Fibroblast of the conjunctiva (primary cell): ENCODE results near the gene OR52A1.
"Not testable (repeated sequence)": the region's sequence is repeated elsewhere in the genome, so short reads cannot be mapped to it uniquely, and the experiment has no call there.

Experiments used
- DNase-seq: peaks from one replicate; pipeline ENCODE4 v3.0.0-alpha.2; 2010; ENCODE audit warnings: low read depth

OR52A1 gene

DNA sequence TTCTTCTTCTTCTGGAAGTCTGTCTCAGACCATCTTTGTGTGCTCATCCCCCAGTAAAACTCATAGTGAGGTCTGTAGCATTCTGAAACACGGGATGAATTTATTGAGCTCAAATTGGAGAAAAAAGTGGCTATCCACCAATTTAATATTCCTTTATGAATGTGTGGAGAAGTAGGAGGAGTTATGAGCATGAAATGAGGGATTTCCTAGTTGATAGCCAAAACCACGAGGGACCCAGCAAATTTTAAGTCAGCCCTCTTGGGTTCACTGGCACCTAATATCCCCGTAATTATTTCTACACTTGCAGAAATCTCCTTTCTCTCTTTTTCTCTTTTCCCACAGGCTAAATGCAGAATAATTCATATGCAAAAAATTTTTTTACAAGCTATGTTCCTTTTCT is at the start of gene OR52A1:
OR52A1 (minus strand) TSS at position 101 of the 400 bp plus-strand sequence. CDS start 2,388 bp downstream, outside the sequence.
- DNase-seq, result no peak

DNA sequence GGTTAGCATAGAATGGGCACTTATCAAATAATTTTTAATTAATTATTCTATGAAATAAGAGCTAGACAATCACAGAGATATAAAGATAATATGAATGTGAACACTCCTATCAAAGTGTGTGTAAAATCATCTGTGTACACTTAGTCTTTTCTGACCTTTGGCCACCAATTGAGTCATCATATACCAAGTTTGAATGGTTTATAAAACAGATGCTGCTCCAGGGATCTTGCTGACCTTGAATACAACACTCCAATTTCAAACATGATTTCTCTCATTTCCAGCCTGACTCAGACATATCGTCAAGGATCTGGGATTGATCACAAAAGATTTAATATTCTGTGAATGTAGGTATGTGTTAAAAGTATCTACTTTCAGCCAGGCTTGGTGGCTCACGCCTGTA is 48.8 kb upstream of the OR52A1 start:
- no peak for DNase-seq

DNA sequence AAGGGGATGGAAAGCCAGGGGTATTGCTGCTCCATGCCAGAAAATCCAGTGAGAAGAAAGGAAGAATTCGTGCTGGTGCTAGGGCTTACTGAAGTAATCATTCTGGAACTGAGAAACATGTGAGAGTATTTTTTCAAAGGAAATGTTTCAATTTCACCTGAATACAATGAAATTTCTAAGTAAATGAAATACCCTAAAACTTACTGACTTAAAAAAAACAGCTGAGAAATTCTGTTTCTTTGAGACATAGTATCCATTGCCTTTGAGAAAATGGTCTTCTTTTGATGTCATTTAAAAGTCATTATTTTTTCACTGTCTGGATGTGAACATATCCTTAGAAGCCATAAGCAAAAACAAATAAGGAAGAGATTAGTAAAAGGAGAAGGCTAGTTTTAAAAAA is 46.0 kb upstream of the OR52A1 start, which contains the start of gene OR51V1:
OR51V1 (minus strand) TSS at position 101 of the 400 bp plus-strand sequence; CDS start at position 101, 0 bp downstream.
- no peak for DNase-seq

DNA sequence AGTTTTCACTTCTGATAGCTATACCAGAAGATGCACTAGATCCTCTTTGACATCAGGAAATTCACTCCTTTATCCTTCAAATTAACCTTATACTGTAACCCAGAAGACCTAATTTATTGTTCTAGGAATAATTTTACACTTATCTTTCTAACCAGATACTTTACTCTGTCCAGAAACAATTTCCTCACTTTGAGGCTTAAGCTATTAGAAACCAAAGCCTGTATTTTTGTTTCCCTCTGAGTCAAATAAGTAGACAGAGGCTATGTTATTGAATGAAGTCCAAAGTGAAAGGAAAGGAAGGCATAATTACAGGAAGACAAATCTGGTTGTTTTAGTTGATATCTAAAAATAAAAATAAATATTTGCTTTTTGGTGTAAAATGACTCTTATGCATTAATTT is 43.7 kb upstream of the OR52A1 start:
- no peak for DNase-seq

DNA sequence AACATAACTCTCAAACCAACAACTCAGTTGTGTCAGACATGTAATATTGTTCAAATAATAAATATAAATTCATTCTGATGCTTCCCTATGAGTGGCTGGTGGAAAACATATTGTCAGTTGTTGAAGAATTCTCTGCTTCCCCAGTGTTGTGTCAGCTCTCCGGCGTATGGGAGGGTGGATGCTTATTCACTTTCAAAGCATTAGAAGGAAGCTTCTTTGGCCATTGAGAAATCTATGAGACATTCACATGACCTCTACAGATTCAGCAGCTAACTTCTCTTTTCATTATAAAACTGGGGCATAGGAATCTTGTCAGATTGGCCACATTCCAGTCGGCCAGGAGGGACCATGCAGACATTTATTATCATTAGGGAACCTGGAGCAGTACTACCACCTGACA is 43.0 kb upstream of the OR52A1 start:
- DNase-seq, result no peak

DNA sequence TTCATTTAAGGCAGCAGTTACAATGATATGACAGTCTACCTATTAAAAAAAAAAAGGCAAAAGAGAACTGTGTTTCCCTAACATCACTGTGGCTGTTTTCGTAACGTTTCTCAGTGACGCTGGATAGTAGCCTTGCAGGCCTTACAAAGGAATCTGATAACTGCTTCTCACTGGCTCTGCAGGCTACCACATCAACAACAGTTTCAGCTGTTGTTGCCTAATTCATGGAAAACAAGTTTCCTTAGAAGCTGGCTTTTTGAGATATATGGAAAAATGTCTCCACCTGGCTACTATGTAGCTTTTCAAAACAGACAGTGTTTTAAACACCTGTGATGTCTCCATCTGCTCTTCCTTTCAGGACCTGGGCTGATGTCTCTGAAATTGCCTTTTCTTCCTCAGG is 42.2 kb upstream of the OR52A1 start:
- DNase-seq, result no peak

DNA sequence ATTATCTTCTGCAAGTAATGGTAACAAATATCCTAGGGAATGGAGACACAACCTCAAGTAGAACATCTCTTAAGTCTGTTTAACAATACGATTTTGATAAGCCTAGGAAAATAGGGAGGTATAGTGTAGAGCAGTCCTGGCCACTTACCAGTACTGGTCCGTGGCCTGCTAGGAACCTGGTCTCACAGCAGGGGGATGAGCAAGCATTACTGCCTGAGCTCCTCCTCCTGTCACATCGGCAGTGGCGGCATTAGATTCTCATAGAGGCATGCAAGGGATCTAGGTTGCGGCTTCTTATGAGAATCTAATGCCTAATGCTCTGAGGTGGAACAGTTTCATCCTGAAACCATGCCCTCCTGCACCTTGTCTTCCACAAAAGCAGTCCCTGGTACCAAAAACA is 41.5 kb upstream of the OR52A1 start:
- no peak for DNase-seq

DNA sequence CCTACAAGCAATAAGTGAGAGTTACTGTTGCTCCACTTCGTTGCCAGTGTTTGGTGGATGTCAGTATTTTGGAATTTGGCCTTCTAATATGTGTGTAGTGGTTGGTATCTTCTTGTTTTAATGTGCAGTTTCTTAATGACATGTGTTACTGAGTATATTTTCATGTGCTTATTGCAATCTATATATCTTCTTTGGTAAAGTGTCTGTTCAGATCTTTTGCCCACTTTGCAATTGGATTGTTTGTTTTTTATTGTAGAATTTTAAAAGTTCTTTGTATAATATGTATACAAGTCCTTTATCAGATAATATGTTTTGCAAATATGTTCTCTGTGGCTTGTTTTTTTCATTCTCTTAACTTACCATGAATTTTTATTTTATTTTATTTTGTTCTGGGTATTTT is 38.2 kb upstream of the OR52A1 start:
- no peak for DNase-seq

DNA sequence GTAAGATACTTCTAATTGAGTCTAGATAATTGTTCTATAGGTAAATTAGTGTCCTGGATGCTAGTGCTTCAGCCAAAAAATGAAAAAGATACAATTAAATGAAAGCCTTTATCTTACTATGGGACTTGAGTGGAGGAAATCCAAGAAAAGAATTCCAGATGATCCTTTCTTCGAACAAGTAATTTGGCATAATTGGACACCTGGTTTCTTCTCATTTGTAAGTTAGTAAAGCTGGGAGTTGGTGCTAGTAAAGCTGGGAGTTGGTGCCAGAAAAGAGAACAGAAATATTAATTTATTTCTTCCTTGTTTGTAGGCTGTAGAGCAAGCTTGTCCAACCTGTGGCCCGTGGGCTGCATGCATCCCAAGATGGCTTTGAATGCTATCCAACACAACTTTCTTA is 33.6 kb upstream of the OR52A1 start:
- DNase-seq, result no peak

DNA sequence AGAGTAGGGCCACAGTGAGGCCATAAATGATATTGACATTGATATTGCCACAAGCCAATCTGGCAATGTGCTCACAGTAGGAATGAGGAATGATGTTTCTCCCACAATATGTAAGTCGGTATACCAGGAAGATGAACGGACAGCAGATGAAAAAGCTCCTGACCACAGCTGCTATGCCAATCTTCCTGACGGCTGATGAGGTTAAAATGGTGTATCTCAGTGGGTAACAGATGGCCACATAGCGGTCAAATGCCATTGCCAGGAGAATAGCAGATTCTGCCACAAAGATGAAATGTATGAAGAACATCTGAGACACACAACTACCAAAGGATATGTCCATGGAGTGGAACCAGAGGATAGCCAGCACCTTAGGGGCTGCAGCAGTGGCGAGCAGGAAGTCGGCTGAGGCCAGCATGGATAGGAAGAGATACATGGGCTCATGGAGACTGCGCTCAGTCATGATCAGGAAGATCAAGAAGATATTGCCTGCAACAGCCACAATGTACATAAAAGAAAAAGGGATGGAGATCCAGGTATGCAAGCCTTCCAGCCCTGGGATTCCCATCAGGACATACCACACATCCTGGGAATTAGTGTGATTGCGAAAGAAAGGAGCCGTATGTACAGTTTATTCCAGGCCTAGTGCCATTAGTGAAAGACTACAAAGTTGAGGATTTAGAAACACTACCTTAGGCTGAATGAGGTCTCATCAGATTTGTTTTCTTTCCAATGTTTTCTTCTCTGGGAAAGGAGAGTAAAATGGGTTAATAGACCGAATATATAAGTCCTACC is 23.7 kb upstream of the OR52A1 start:
- DNase-seq, result no peak

DNA sequence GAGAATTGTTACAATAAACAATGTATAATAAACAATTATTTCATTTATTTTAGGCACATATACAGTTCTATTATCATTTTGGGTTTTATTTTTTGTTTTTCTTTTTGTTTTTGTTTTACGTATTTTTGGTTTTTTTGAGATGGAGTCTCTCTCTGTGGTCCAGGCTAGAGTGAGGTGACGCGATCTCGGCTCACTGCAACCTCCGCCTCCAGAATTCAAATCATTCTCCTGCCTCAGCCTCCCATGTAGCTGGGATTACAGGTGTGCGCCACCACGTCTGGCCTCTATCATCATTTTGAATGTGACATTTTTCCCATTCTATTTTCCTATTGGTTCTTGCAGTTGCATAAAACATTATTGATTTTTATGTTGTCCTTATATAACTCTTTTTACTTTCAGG is 20.4 kb upstream of the OR52A1 start:
- DNase-seq, result no peak

DNA sequence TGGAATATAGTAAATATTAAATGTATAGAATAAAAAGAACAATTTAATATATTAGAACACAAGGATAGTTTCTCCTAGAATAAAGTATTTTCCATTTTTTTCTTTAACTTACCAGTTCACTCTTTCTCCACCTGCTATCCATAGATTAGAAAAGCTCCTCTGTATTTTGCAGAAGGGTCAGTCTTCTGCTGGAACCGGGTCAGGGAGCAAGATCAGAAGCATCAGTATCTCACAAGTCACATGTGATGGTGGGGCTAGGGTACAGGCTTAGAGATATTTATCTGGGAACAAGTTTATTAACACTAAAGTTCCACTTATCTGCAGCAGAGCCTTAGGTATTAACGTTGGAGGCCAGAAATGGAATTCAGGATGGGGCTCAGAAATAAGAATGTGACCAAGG is 17.3 kb upstream of the OR52A1 start:
- DNase-seq, result no peak

DNA sequence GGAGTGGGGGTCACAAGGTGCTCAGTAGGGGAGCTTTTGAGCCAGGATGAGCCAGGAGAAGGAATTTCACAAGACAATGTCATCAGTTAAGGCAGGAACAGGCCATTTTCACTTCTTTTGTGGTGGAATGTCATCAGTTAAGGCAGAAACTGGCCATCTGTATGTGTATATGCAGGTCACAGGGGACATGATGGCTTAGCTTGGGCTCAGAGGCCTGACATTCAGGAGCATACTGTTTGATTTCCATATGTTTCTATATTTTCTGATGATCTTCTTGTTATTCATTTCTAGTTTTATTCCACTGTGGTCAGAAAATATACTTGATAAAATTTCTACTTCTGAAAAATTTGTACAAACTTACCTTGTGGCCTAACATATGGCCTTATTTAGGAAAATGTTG is 11.3 kb upstream of the OR52A1 start:
- DNase-seq, result not testable (repeated sequence)

DNA sequence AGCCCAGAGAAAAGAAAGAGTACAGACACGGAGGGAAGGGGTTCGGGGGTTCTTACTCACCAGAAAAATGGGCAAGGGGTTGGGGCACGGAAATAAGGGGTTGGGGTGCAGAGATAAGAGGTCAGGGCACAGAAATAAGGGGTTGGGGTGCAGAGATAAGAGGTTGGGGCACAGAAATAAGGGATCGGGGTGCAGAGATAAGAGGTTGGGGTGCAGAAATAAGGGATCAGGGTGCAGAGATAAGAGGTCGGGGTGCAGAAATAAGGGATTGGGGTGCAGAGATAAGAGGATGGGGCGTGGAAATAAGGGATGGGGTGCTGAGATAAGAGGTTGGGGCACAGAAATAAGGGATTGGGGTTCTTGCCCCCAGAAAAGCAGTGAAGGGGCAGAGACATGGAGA is 10.2 kb upstream of the OR52A1 start:
- not testable (repeated sequence) for DNase-seq

DNA sequence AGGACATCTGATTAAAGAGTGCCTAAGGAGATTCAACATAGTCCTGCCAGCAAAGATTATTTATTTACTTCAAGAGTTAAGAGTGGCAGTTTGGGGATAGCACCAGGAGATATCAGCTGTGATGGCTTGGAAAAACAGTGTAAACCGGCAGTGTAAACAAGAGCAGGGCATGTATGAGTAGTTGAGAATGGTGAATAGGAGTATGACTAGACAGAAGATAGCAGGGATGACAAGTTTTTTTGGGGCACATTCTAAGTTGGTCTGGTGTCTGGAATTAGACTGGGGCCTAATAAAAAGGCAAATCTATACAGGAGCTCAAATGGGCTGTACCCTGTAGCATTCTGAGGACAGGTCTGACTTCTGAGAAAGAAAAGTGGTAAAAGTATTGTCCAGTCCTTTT is 6.5 kb upstream of the OR52A1 start:
- not testable (repeated sequence) for DNase-seq

DNA sequence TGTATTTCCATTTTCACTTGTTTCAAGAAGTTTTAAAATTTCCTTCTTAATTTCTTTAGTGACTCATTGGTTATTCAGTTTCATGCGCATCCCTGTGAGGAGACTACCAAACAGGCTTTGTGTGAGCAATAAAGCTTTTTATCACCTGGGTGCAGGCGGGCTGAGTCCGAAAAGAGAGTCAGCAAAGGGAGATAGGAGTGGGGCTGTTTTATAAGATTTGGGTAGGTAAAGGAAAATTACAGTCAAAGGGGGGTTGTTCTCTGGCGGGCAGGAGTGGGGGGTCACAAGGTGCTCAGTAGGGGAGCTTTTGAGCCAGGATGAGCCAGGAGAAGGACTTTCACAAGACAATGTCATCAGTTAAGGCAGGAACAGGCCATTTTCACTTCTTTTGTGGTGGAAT is 5.7 kb upstream of the OR52A1 start:
- DNase-seq, result not testable (repeated sequence)

DNA sequence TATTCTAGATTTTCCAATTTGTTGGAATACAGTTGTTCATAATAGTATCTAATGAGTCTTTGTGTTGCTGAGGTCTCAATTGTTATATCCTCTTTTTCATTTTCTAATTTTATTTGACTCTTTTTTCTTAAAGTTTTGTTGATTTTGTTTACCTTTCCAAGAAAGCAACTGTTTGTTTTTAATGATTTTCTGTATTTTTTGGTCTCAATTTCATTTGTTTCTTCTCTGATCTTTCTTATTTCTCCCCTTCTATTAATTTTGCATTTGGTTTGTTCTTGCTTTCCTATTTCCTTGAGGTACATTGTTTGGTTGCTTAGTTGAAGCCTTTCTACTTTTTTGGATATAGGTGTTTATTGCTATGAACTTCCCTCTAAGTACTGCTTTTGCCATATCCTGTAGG is 5.2 kb upstream of the OR52A1 start:
- DNase-seq, result no peak

DNA sequence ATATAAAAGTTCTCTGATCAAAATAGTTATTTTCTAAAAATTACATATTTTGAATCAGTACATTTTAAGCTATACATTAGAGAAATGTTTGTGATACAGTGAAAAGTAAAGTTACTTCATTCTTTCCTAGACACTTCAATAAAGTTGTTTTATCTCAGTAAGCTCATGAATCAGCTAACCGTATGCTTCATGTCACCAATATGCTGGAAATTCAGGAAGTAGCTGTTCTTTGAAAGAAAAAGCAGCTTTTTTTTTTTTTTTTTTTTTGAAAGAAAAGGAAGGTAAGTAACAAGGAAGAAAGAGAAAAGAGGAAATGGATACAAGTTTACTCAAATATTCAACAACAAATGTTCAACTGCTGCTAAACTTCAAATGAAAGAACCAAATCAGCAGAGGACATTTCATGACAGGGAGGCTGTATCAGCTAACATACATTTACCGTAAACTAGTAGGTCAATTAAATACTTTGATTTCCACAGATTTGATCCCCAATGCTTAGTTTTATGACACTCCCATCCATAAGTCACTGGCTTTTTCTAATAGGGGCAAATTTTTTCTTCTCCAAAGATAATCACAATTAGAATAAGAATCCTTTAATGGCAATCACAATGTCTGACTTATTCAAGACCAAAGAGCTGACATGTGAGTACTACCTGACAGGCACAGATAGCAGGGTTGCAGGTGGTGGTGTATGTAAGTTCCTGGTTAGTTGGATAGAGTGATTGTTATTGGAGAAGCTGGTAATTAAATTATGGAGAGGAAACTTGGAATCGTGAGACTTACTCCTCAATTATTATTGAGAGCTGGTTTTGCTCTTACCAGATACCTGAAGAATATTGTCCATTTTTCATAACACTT is 754 bp downstream of the OR52A1 start:
- no peak for DNase-seq

DNA sequence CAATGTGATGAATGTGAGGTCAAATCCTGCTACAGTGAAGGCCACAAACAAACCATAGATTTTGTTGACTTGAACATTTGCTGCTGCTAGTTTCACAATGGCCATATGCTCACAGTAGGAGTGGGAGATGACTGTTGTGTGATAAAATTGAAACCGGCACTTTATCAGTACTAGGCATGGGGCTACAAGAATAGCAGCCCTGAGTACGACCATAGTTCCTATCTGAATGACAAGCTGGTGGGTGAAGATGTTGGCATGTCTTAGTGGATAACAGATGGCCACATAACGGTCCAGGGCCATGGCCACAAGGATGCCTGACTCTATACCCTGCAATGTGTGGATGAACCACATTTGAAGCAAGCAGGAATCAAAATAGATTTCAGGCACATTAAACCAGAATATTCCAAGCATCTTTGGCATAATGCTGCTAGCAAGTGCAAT is 2.8 kb downstream of the OR52A1 start:
- DNase-seq, result no peak

DNA sequence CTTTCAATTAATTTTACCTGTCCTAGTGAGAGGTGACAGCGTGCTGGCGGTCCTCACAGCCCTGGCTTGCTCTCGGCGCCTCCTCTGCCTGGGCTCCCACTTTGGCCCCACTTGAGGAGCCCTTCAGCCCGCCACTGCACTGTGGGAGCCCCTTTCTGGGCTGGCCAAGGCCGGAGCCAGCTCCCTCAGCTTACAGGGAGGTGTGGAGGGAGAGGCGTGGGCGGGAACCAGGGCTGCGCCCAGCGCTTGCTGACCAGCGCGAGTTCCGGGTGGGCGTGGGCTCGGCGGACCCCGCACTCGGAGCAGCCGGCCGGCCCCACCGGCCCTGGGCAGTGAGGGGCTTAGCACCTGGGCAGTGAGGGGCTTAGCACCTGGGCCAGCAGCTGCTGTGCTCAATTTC is 10.4 kb downstream of the OR52A1 start:
- not testable (repeated sequence) for DNase-seq

DNA sequence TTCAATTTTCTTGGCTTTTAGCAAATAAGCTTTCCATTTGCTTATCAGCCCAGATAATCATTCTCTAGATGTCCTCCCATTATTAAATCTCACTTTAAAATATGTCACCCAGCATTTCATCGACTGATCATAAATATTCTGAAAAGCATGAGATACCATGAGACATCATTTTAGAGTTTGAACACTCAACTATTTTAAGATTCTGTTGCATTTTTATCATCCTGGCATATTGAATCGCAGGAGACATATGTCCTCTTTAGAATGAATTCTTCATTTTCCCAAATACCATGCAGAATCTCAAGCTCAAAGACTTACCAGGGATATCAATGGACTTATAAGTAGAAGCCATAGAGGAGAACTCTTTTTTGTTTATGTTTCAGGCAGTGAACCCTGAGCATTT is 16.6 kb downstream of the OR52A1 start, which contains the start of gene OR52A5:
OR52A5 (minus strand) TSS at position 361 of the 400 bp plus-strand sequence. CDS start 5,714 bp downstream, outside the sequence.
- DNase-seq, result no peak

DNA sequence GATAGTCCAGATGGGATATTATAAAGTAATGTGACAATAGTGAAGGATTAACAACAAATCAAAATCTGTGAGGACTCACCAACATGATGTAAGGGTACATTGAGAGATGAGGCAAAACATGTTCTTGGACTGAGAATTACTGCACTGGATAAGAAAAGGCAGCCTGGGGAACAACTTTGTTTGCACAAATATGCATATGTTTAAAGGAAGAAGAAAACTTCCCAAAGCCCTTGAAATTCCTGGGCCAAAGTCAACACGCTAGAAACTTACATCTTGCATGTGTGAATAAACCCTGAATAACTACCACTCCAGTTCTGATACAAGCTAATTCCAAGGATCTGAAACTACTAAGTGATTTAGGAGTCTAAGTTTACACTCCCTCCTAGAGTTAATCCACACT is 17.5 kb downstream of the OR52A1 start:
- no peak for DNase-seq

DNA sequence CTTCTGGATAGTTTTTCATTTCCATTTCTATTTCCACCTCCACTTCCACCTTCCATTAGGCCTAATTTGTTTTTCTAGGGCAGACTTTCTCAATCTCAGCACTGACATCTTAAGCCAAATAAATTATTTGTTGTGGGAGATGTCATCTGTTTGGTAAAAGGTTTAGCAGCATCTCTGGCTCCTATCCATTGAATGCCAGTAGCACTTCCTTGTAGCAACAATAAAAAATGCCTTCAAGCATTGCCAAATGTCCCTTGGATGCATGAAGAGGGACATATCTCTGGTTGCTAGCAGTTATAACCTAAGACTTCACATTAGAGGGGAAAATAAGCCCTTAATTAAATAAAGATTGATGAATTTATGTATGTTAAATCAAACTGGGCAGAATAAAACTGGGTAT is 18.3 kb downstream of the OR52A1 start:
- no peak for DNase-seq
